Caco-2 (cell line): ENCODE results near the gene TMEM255B. TPM values are rescaled to one million over a fixed set of nuclear protein-coding genes. Genes with fewer than 3 reads are reported as not detected.

Experiments
- BruUV-seq: library from RNA; stranded (reverse); fragments of 400-500 nt; replicated peaks from 2 replicates; lab custom pipeline; 2021; lab: Mats Ljungman, UMichigan
- CTCF ChIA-PET: fragments of 300-600 bp; sonication (Branson Sonifier 250); formaldehyde crosslinking; loops from one replicate; lab custom pipeline; 2022; ENCODE audit warnings: antibody characterized with exemption; lab: Charles Lee
- POLR2A ChIA-PET: fragments of 300-600 bp; sonication (Branson Sonifier 250); formaldehyde crosslinking; loops from one replicate; lab custom pipeline; 2022; ENCODE audit warnings: antibody characterized with exemption; lab: Charles Lee
- DNase-seq, 2 experiments: peaks; one replicate each; pipeline versions ENCODE4 v3.0.0 to v3.0.0-alpha.2; 2020 to 2022
- H3K27me3 ChIP-seq: replicated peaks from 2 replicates; pipeline ENCODE4 v1.6.0; 2011; ENCODE audit warnings: low read length; ENCODE audit not compliant: control insufficient read depth, insufficient read depth
- H3K36me3 ChIP-seq: 2 replicates; pipeline ENCODE4 v1.5.1; 2011; ENCODE audit warnings: low read length; ENCODE audit not compliant: control insufficient read depth, insufficient read depth
- H3K4me1 ChIP-seq: fragments of 250-450 bp; sonication (Bioruptor Pico); 2 replicates; pipeline ENCODE4 v1.5.1; 2020; ENCODE audit warnings: mild to moderate bottlenecking
- H3K4me3 ChIP-seq: 2 replicates; pipeline ENCODE4 v1.5.1; 2011; ENCODE audit warnings: low read depth, mild to moderate bottlenecking, control low read depth, low read length
- H3K9me3 ChIP-seq: fragments of 250-450 bp; sonication (Bioruptor Pico); 2 replicates; pipeline ENCODE4 v1.5.1; 2020; ENCODE audit warnings: mild to moderate bottlenecking, moderate library complexity
- H3K27ac Mint-ChIP-seq: one replicate; pipeline ENCODE4 v1.8.0; 2022; ENCODE audit warnings: mixed read lengths; ENCODE audit not compliant: unreplicated experiment
- H3K27me3 Mint-ChIP-seq: one replicate; pipeline ENCODE4 v1.8.0; 2022; ENCODE audit warnings: mixed read lengths; ENCODE audit not compliant: insufficient read depth, unreplicated experiment
- H3K36me3 Mint-ChIP-seq: one replicate; pipeline ENCODE4 v1.8.0; 2022; ENCODE audit warnings: mild to moderate bottlenecking, mixed read lengths; ENCODE audit not compliant: insufficient read depth, unreplicated experiment
- H3K4me1 Mint-ChIP-seq: one replicate; pipeline ENCODE4 v1.8.0; 2022; ENCODE audit warnings: low read depth, mixed read lengths; ENCODE audit not compliant: unreplicated experiment
- H3K4me3 Mint-ChIP-seq: one replicate; pipeline ENCODE4 v1.8.0; 2022; ENCODE audit warnings: mild to moderate bottlenecking, moderate library complexity, mixed read lengths; ENCODE audit not compliant: unreplicated experiment
- H3K9me3 Mint-ChIP-seq: one replicate; pipeline ENCODE4 v1.8.0; 2022; ENCODE audit warnings: mixed read lengths; ENCODE audit not compliant: unreplicated experiment
- intact Hi-C: fragments of 100-400 bp; cut with micrococcal nuclease; formaldehyde crosslinking; loops from one replicate; pipeline ENCODE4 v1.10.0; 2022; ENCODE audit not compliant: unreplicated experiment
- total RNA-seq: library from RNA; stranded (reverse); gene quantifications from 2 replicates; pipeline ENCODE4 v1.2.3, GENCODE V29; 2022
- TF ChIP-seq, protein P1 (sequence below), 2 experiments: fragments of 200-600 bp in 1 of 2; IDR thresholded peaks; 1 replicate in 1 of 2; 2 replicates in 1 of 2; pipeline versions ENCODE4 v1.5.1 to v1.8.0; 2011 to 2022; ENCODE audit warnings: antibody characterized with exemption in 1 of 2, control low read depth in 1 of 2, inconsistent platforms in 1 of 2, low read depth in 1 of 2, low read length in 1 of 2, mild to moderate bottlenecking in 1 of 2, moderate library complexity in 1 of 2; ENCODE audit not compliant: insufficient read depth in 1 of 2, severe bottlenecking in 1 of 2, unreplicated experiment in 1 of 2

TMEM255B gene
- total RNA-seq, 1 experiment from 2014 or later: 0.82 TPM

DNA sequence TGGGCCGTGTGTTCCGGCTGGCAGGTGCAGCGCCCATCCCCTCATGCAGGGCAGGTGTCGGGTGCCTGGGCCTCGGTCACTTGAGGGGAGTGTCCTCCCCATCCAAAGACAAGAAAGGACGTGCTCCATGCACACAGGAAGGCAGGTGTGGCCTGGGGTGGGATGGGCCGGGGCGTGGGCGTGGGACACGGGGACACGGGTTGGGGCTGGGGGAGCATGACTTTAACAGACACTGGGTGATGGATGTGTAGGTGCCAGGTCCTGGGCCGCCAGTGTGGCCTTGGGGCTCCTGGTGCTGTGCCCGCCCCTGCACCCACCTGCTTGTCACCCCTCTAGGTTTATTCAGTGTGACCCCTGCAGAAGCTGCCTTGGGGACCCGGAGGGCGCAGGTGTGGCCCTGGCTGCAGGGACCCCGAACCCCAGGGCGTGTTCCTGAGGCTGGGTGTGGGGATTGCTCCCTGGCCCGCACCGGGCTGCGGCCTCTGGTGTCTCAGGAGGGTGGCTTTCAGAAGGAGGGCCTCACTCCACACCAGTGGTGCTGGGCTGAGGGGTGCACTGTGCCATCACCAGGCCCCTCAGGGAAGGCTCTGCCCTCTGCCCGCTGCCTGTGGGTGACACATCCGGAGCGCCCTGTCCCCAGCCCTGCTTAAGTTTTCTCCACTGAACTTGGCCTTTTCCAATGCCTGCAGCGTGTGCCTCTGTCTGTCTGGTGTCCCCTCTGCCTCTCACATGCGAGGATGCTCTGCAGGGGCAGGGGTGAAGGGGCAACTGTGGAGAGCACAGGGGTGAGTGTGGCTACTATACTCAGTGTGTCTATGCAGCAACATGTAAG lies 5.2 kb downstream of the TMEM255B start:
- Mint-ChIP-seq H3K4me3 (no peak overlapping the region), H3K27me3 (peaks cover 23% of the 10 kb centered on the region), H3K4me1 (peaks cover 12% of the 10 kb centered on the region), H3K36me3 (peaks cover 3% of the 10 kb centered on the region), H3K27ac (no peak overlapping the region), H3K9me3 (no peaks in the 10 kb centered on the region)
- Histone ChIP-seq H3K36me3 (peaks cover 1% of the 10 kb centered on the region; the same call in 1 of the 2 replicates), H3K4me3 (no peak overlapping the region), H3K27me3 (no peaks in the 10 kb centered on the region; the same call in 1 of the 2 replicates), H3K4me1 (0 out of 2 replicates have a peak, but pooled peaks cover 4% of the 10 kb centered on the region), H3K9me3 (no peaks in the 10 kb centered on the region)
- BruUV-seq: no TSS peak
- DNase-seq: no peak
- TF ChIP-seq, protein P1, sequence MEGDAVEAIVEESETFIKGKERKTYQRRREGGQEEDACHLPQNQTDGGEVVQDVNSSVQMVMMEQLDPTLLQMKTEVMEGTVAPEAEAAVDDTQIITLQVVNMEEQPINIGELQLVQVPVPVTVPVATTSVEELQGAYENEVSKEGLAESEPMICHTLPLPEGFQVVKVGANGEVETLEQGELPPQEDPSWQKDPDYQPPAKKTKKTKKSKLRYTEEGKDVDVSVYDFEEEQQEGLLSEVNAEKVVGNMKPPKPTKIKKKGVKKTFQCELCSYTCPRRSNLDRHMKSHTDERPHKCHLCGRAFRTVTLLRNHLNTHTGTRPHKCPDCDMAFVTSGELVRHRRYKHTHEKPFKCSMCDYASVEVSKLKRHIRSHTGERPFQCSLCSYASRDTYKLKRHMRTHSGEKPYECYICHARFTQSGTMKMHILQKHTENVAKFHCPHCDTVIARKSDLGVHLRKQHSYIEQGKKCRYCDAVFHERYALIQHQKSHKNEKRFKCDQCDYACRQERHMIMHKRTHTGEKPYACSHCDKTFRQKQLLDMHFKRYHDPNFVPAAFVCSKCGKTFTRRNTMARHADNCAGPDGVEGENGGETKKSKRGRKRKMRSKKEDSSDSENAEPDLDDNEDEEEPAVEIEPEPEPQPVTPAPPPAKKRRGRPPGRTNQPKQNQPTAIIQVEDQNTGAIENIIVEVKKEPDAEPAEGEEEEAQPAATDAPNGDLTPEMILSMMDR (IDR thresholded peaks at IDR 0.05; ENCODE audit: insufficient read depth in 1 of 2, low read depth in 1 of 2, low read length in 1 of 2, severe bottlenecking in 1 of 2, unreplicated experiment in 1 of 2): no peak
- CTCF ChIA-PET: no interaction called here
- intact Hi-C loops: no loop called here
- POLR2A ChIA-PET: no interaction called here

GRCh38 chr13:113764793-113765563 lies 6.0 kb downstream of the TMEM255B start:
- peaks cover 5% of the 10 kb centered on the region for H3K4me1 Mint-ChIP-seq
- H3K27ac Mint-ChIP-seq: no peak overlapping the region
- intact Hi-C loops: no loop called here
- Histone ChIP-seq H3K4me3 (no peak overlapping the region), H3K9me3 (no peaks in the 10 kb centered on the region), H3K27me3 (no peaks in the 10 kb centered on the region; the same call in 1 of the 2 replicates), H3K36me3 (peaks cover 1% of the 10 kb centered on the region; the same call in 1 of the 2 replicates), H3K4me1 (no peaks in the 10 kb centered on the region)
- TF ChIP-seq, protein P1 (IDR thresholded peaks at IDR 0.05; ENCODE audit: insufficient read depth in 1 of 2, low read depth in 1 of 2, low read length in 1 of 2, severe bottlenecking in 1 of 2, unreplicated experiment in 1 of 2): no peak
- H3K9me3 Mint-ChIP-seq: no peaks in the 10 kb centered on the region
- no peak overlapping the region for H3K4me3 Mint-ChIP-seq
- H3K27me3 Mint-ChIP-seq: peaks cover 17% of the 10 kb centered on the region
- no peaks in the 10 kb centered on the region for H3K36me3 Mint-ChIP-seq
- CTCF ChIA-PET: no interaction called here
- POLR2A ChIA-PET: no interaction called here
- DNase-seq: no peak
- BruUV-seq: no TSS peak

GRCh38 chr13:113765564-113765910 lies 6.5 kb downstream of the TMEM255B start:
- peaks cover 1% of the 10 kb centered on the region; the same call in 1 of the 2 replicates for H3K36me3 ChIP-seq
- H3K9me3 ChIP-seq: no peaks in the 10 kb centered on the region
- H3K4me3 ChIP-seq: no peak overlapping the region
- no peaks in the 10 kb centered on the region for H3K4me1 ChIP-seq
- DNase-seq: no peak
- no peak overlapping the region for H3K4me3 Mint-ChIP-seq
- BruUV-seq: no TSS peak
- TF ChIP-seq, protein P1 (IDR thresholded peaks at IDR 0.05; ENCODE audit: insufficient read depth in 1 of 2, low read depth in 1 of 2, low read length in 1 of 2, severe bottlenecking in 1 of 2, unreplicated experiment in 1 of 2): no peak
- H3K27ac Mint-ChIP-seq: no peak overlapping the region
- intact Hi-C loops: no loop called here
- peaks cover 14% of the 10 kb centered on the region for H3K27me3 Mint-ChIP-seq
- no peaks in the 10 kb centered on the region for H3K9me3 Mint-ChIP-seq
- H3K27me3 ChIP-seq: no peaks in the 10 kb centered on the region; the same call in 1 of the 2 replicates
- peaks cover 5% of the 10 kb centered on the region for H3K4me1 Mint-ChIP-seq
- ChIA-PET CTCF (no interaction called here), POLR2A (no interaction called here)
- no peaks in the 10 kb centered on the region for H3K36me3 Mint-ChIP-seq
